Suprapubic skin (tissue), 3 donors: Measurements from ENCODE around the gene COX4I1.

ENCODE experiments used
- EP300 ChIP-seq: sonication (generic); formaldehyde crosslinking; IDR thresholded peaks from one replicate; pipeline ENCODE4 v1.6.1; 2017; ENCODE audit warnings: antibody characterized with exemption
- TF ChIP-seq, protein P1 (sequence below), 2 donors: fragments of 200-600 bp in 1 of 2; fragments of 450-650 bp in 1 of 2; sonication (generic) in 1 of 2; IDR thresholded peaks; one replicate each; pipeline ENCODE4 v1.5.1; 2016 to 2019; ENCODE audit warnings: antibody characterized with exemption in 2 of 2, mild to moderate bottlenecking in 1 of 2, moderate library complexity in 1 of 2

DNA sequence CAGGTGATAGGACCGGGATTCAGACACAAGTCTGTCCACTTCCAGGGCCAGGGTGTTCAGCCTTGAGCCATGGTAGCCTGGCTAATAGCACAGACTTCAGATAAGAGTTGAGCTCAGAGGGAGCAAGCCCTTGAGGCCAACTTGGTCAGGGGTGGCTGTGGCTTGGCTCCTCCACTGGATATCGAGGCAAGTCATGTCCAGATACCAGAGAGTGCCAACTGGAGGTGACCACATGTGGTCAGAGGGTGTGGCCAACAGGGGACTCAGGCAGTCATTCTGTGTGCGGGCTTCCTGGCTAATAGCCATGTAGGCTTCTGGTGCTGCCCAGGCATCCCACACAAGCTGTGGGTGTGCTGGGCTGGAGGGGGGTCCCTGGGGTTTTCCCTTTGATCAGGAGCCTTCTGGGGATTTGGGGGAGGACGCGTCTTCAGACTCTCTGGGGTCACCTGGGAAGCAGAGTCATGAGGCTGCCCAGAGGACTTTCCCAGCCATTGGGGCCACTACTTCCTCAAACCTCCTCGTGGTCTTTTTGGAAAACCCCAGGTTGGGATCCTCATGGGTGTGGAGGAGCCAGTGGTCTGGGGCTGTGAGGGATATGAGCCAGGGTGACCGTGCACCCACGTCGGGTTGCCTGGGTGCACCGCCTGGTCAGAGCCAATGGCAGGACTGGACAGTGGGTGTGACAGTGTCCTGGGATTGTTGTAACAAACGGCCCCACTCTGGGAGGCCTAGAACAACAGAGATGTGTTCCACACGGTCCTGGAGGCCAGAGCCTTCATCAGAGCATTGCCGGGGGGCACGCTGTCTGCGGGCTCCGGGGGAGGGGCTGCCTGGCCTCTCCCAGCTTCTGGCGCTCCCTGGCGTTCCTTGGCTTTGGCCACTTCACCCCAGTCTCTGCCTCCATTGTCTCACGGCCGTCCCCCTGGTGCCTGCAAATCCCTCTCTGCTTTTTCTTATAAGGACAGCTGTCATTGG lies 25.0 kb downstream of the COX4I1 start:
- TF ChIP-seq, protein P1, sequence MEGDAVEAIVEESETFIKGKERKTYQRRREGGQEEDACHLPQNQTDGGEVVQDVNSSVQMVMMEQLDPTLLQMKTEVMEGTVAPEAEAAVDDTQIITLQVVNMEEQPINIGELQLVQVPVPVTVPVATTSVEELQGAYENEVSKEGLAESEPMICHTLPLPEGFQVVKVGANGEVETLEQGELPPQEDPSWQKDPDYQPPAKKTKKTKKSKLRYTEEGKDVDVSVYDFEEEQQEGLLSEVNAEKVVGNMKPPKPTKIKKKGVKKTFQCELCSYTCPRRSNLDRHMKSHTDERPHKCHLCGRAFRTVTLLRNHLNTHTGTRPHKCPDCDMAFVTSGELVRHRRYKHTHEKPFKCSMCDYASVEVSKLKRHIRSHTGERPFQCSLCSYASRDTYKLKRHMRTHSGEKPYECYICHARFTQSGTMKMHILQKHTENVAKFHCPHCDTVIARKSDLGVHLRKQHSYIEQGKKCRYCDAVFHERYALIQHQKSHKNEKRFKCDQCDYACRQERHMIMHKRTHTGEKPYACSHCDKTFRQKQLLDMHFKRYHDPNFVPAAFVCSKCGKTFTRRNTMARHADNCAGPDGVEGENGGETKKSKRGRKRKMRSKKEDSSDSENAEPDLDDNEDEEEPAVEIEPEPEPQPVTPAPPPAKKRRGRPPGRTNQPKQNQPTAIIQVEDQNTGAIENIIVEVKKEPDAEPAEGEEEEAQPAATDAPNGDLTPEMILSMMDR (IDR thresholded peaks at IDR 0.05): no peak
- no peak for TF ChIP-seq EP300
